ENCODE measurements around the gene RYR2.
"Not testable (repeated sequence)": the region's sequence is repeated elsewhere in the genome, so short reads cannot be mapped to it uniquely, and the experiment has no call there.

Gene RYR2

GRCh38 chr1:237250055-237250454, 208.1 kb downstream of the RYR2 start:
- no peak for DNase-seq (ENCODE audit: low read depth)

DNA sequence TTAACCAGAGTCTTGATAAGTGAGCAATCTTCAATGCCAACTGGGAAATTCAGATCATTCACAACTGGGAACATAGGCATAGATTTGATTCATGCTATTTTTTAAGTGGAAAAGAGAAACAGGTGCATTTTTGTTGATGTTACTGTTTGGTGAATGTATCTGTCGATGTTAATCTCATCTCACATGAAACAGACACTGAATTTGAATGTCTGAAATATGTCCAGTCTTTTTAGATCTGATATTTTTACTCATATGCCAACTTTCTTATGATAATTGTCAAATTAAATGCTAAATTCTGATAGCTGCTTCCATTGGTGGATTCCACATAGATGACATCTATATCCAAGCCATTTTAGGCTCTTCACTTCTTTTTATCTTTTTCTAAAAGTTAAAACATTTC, 213.1 kb downstream of the RYR2 start:
- no peak for DNase-seq (ENCODE audit: low read depth)

DNA sequence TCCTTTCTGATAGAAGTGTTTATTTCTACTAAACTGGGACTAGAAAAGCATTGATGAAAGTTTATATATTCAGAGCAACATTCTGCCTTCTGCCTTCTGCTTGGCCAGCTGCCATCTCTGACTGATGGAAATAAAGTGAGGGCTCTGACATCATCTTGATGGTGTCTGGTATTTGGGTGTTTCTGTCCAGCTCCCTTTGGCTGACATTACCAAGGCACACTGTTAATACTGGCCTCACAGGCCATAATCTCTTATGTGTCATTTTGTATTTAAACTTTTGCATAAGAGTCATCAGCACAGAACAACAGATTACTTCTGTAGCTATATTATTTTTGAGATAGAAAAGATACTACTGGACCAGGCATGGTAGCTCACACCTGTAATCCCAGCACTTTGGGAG, 216.9 kb downstream of the RYR2 start:
- DNase-seq (ENCODE audit: low read depth), result no peak

- no peak for DNase-seq (ENCODE audit: low read depth)
Observed at GRCh38 chr1:237261198-237261597, 219.2 kb downstream of the RYR2 start.

DNA sequence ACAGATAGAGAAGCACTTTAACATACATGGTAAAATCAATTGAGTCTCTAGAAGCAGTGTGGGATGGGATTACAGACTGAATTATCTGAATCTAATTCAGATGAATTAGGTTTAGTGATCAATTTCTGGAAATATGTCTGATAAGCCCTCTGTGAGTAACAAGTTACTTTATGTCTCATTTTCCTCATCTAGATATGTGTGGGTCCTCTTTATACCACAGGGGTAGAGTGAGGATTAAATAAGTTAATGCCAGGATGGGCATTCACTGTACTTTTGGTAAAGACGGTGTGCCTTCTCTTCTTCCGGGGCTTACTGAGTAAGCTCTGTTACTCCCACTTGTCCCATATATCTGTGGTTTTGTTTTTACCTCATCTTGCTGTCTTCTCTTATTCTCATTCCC, 225.8 kb downstream of the RYR2 start:
- DNase-seq (ENCODE audit: low read depth), result no peak

- no peak for DNase-seq (ENCODE audit: low read depth)
Observed at GRCh38 chr1:237269938-237270337, 228.0 kb downstream of the RYR2 start.

GRCh38 chr1:237270353-237270752, 228.4 kb downstream of the RYR2 start:
- no peak for DNase-seq (ENCODE audit: low read depth)

- DNase-seq (ENCODE audit: low read depth), result not testable (repeated sequence)
Observed at GRCh38 chr1:237277994-237278393, 236.0 kb downstream of the RYR2 start.

- no peak for DNase-seq (ENCODE audit: low read depth)
Observed at GRCh38 chr1:237279629-237280028, 237.6 kb downstream of the RYR2 start.

- DNase-seq (ENCODE audit: low read depth), result no peak
Observed at GRCh38 chr1:237281481-237281880, 239.5 kb downstream of the RYR2 start.

GRCh38 chr1:237282208-237282783, 240.3 kb downstream of the RYR2 start:
- DNase-seq (ENCODE audit: low read depth), result no peak

DNA sequence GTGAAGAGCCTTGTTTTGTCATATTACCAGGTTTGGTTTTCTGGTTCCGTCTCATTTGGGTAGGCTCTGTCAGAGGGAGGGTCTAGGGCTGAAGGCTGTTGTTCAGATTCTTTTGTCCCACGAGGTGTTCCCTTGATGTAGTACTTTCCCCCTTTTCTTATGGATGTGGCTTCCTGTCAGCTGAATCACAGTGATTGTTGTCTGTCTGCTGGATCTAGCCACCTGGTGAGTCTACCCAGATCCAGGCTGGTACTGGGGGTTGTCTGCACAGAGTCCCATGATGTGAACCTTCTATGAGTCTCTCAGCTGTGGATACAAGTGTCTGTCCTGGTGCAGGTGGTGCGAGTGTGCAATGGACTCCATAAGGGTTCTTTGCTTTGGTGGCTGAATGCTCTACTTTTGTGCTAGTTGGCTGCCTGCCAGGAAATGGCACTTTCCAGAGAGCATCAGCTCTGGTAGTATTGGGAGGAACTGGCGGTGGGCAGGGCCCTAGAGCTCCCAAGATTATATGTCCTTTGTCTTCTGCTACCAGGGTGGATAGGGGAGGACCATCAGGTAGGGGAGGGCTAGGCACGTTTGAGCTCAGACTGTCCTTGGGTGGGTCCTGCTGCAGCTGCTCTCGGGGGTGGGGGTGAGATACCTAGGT, 246.0 kb downstream of the RYR2 start:
- DNase-seq (ENCODE audit: low read depth), result no peak

GRCh38 chr1:237293804-237294203, 251.8 kb downstream of the RYR2 start:
- no peak for DNase-seq (ENCODE audit: low read depth)

DNA sequence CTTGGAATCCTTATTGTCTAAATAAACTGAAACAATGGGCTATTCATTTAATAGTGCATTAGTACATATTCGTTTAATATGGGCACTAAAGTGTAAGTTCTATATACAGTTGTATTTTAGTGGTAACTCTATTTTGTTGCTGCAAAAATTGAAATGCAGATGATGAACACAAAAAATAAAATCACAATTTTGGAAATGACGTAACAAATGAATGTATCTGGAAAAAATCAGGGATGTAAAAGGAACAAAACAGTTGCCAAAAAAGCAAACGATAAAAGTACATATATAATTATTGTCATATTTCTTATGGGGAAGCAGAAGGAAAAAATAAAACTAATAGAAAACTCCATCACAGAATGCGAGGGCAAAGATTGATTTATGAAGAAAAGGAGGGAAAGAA, 254.9 kb downstream of the RYR2 start:
- DNase-seq (ENCODE audit: low read depth), result no peak

DNA sequence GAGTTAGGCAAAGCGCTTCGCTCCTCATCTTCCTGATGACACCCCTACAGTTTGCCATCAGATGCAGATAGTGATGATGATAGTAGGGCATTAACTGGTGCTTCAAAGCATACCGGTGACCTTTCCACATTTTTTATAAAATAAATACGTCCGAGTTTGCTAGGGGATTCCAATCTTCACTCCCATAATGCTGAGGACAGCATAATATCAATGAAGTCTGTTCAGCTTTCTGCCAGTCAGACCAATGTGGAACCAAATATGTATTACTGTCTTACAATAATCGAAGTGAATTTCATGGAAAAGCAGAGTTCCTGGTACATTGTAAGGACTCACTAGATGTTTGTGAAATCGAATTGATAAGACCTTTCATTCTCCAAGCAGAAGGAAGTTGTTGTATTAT, 258.7 kb downstream of the RYR2 start:
- no peak for DNase-seq (ENCODE audit: low read depth)

GRCh38 chr1:237303929-237304328, 261.9 kb downstream of the RYR2 start:
- DNase-seq (ENCODE audit: low read depth), result no peak

DNA sequence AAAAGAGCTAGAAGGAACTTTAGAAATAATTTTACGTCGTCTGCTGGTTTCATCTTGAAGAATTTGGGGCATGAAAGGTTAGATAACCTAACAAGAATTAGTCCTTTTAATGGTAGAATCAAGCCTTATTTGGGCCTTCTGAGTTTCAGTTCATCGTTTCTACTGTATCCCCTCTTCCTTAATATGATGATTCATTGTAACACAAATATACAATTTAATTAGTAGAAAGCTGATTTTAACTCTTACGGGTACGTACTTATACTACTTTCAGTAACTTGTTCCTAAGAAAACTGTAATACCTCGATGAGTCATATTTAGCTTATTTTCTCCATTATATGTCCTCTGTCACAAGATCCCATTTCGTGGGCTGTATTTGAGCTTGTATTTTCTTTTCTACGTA, 264.7 kb downstream of the RYR2 start:
- no peak for DNase-seq (ENCODE audit: low read depth)

DNA sequence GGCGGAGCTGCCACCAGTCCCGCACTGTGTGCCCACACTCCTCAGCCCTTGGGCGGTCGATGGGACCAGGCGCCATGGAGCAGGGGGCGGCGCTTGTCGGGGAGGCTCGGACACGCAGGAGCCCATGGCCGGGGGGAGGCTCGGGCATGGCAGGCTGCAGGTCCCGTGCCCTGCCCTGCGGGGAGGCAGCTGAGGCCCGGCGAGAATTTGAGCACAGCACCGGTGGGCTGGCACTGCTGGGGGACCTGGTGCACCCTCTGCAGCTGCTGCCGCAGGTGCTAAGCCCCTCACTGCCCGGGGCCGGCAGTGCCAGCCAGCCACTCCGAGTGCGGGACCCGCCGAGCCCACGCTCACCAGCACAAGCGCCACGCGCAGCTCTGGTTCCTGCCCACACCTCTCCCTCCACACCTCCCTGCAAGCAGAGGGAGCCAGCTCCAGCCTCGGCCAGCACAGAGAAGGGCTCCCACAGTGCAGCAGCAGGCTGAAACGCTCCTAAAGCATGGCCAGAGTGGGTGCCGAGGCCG, 267.7 kb downstream of the RYR2 start:
- no peak for DNase-seq (ENCODE audit: low read depth)

DNA sequence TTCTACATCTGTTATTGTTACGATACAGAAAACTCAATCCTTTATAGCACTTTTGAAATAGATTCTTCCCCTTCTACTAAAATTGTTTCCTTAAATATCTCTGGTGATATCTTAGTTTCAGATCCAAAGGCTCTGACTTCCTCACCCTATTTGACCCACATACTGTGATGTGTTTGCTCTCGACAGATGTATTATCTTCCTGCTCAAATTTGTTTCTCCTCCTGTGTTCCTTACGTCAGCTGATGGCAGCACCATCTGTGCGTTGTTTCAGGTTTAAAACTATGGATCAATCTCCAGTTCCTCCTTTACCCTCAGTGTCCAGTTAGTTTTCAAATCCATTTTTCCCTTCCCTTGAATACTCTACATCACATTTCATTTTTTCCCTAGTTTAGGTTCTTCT, 274.4 kb downstream of the RYR2 start:
- DNase-seq (ENCODE audit: low read depth), result no peak

DNA sequence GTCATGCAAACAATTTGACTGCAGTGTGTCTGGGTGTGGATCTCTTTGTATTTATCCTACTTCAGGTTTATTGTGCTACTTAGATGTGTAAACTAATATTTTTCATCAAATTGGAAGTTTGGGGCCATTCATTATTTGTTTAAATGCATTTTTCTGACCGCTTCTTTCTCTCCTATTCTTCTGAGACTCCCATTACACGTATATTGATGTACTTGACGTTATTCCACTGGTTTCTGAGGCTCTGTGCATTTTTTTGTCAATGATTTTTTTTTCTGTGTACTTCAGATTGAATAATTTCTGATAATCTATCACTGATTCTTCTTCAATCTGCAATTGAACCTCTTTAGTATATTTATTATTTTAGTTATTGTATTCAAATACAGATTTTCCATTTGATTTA, 276.8 kb downstream of the RYR2 start:
- DNase-seq (ENCODE audit: low read depth), result no peak

GRCh38 chr1:237320890-237321289, 278.9 kb downstream of the RYR2 start:
- DNase-seq (ENCODE audit: low read depth), result no peak

GRCh38 chr1:237324226-237324625, 282.2 kb downstream of the RYR2 start:
- no peak for DNase-seq (ENCODE audit: low read depth)

- no peak for DNase-seq (ENCODE audit: low read depth)
Observed at GRCh38 chr1:237327061-237327460, 285.1 kb downstream of the RYR2 start.

DNA sequence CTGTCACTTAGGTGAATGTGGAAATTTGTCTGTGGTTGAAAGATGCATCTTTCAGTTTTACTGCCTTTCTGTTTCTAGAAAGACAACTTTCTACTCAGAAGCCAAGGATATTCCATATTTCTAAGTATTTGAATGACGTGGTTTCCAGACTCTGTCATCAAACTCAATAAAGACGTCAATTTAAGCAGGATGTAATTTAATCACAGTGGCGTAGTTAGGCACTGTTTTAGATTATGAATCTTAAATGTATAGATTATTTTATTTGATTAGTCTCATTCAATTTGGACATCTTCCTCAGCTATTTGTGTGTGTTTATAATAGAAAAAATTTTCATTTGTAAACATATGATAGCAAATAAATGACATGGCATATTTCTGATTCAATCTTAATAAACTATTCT, 298.9 kb downstream of the RYR2 start:
- DNase-seq (ENCODE audit: low read depth), result no peak
